ENCODE data around the gene TMEM156.
A peak's percentile ranks its signal among the peaks of the same experiment; 100 is the strongest.

The TMEM156 gene

GRCh38 chr4:38982361-38983095 is 49.7 kb downstream of the TMEM156 start:
- H3K27ac ChIP-seq, result no peak overlapping the region
- no peaks in the 10 kb centered on the region for H3K27me3 ChIP-seq
- no peak for TF ChIP-seq Cebpa-rat (IDR thresholded peaks at IDR 0.05)

DNA sequence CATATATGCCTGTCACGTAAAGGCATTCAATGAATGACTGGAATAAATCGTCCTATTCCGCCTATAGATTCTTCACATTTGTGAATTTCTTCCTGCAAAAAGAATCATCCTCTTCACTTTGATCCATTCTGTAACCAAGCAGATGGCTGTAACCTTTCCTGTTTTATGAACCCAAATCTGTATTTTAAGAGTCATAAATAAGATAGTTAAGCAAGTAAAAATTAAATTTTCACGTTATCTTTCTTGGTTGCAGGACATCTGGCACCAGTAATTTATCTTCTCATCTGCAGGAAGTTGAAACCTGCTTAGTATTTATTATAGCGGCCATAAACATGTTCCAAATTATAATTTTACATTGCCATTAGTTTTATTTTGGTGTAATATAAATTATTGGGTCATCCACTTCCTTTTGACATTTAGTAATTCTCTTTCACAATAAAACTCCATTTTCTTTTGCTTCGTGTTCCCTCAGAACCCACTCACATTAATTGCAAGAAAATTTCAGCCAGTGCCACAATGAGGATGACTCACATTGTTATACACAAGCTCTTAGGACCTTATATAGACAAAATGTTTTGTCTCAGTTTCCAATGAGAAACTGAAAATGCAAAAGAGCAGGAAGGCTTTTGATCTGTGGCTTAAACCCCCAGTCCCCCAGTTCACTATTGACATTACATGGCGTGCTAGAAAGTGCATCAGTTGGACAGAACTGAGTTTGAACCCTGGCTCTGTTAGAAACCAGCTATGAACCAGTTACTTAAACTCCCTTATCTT is 51.1 kb downstream of the TMEM156 start:
- Histone ChIP-seq H3K27me3 (no peaks in the 10 kb centered on the region), H3K9me3 (no peaks in the 10 kb centered on the region), H3K4me1 (peaks cover 25% of the 10 kb centered on the region), H3K36me3 (no peaks in the 10 kb centered on the region), H3K27ac (no peak overlapping the region), H4K20me1 (no peaks in the 10 kb centered on the region), H3K9ac (no peak overlapping the region), H3K4me3 (no peak overlapping the region), H3K4me2 (no peak overlapping the region)
- TF ChIP-seq Cebpa-rat (IDR thresholded peaks at IDR 0.05), result no peak

More at GRCh38 chr4:38982361-38983095, 49.7 kb downstream of the TMEM156 start:
- H3K9ac ChIP-seq, result no peak overlapping the region
- no peak overlapping the region for H3K4me2 ChIP-seq
- no peaks in the 10 kb centered on the region for H4K20me1 ChIP-seq
- H3K9me3 ChIP-seq, result no peaks in the 10 kb centered on the region
- H3K36me3 ChIP-seq, result no peaks in the 10 kb centered on the region
- H3K4me3 ChIP-seq, result no peak overlapping the region
- H3K4me1 ChIP-seq, result peaks cover 39% of the 10 kb centered on the region

DNA sequence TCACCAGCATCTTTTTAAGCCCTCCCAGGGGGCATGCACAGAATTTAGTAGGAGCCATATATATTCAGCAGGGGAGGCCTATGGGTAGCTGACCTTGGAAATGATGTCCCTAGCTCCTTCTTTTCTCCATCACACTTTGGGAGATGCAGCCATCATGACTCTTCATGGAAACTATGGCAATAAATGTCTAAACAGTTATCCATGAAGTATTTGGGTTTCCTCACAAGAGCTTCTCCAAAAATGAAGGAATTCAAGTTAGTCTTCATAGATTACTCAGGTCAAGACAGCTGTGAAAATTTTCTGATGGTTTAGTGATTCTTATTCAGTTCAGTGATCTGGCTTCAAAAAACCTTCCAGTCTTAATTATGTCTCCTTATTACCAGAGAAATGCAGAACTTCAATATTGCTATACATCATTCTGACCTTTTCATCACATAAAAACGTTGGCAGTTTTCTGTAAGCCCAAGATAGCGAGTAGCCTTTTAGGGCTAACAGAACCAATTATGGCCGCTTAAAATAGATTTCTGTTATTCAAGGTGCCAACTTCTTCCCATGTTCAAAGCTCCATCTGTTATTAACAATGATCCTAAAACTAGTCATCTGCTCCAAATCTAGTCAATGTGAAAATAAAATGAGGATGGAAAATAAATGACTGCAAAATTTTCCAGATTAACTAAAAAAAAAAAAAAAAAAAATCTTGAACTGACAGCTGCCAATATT is 52.5 kb downstream of the TMEM156 start:
- H3K4me2 ChIP-seq, result no peak overlapping the region
- no peak overlapping the region for H3K4me3 ChIP-seq
- no peak for TF ChIP-seq Cebpa-rat (IDR thresholded peaks at IDR 0.05)
- no peak overlapping the region for H3K9ac ChIP-seq
- no peaks in the 10 kb centered on the region for H3K27me3 ChIP-seq
- H4K20me1 ChIP-seq, result no peaks in the 10 kb centered on the region
- H3K4me1 ChIP-seq, result peaks cover 11% of the 10 kb centered on the region
- H3K27ac ChIP-seq, result no peak overlapping the region
- H3K9me3 ChIP-seq, result no peaks in the 10 kb centered on the region
- no peaks in the 10 kb centered on the region for H3K36me3 ChIP-seq

GRCh38 chr4:38979081-38979480 is 53.1 kb downstream of the TMEM156 start:
- TF ChIP-seq Cebpa-rat (IDR thresholded peaks at IDR 0.05), result no peak
- Histone ChIP-seq H3K27me3 (no peaks in the 10 kb centered on the region), H3K9me3 (no peaks in the 10 kb centered on the region), H3K4me1 (peaks cover 5% of the 10 kb centered on the region), H3K36me3 (no peaks in the 10 kb centered on the region), H4K20me1 (no peaks in the 10 kb centered on the region), H3K9ac (no peak overlapping the region), H3K4me2 (no peak overlapping the region), H3K4me3 (no peak overlapping the region), H3K27ac (no peak overlapping the region)

DNA sequence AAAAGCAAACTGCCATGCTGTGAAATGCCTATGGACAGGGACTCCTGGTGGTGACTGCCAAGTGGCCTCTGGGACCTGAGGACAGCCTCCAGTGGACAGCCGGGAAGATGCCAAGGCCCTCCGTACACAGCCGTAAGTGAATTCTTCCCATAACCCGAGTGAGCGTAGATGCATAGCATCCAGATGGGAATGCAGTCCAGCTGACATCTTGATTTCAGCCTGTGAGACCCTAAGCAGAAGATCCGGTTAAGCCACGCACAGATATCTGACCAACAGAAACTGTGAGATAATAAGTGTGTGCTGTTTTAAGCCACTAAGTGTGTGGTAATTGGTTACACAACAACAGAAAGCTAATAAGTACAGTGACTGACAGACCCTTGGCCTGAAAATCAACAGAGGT is 55.9 kb downstream of the TMEM156 start:
- H3K36me3 ChIP-seq, result no peaks in the 10 kb centered on the region
- H3K9ac ChIP-seq, result no peak overlapping the region
- no peak overlapping the region for H3K27ac ChIP-seq
- H3K9me3 ChIP-seq, result no peaks in the 10 kb centered on the region
- no peaks in the 10 kb centered on the region for H3K27me3 ChIP-seq
- H3K4me1 ChIP-seq, result no peaks in the 10 kb centered on the region
- H4K20me1 ChIP-seq, result no peaks in the 10 kb centered on the region
- no peak for TF ChIP-seq Cebpa-rat (IDR thresholded peaks at IDR 0.05)
- no peak overlapping the region for H3K4me2 ChIP-seq
- no peak overlapping the region for H3K4me3 ChIP-seq

GRCh38 chr4:38968668-38969067 is 63.5 kb downstream of the TMEM156 start:
- Histone ChIP-seq H3K4me2 (no peak overlapping the region), H3K27ac (no peak overlapping the region), H3K36me3 (no peaks in the 10 kb centered on the region), H3K4me3 (no peak overlapping the region), H4K20me1 (no peaks in the 10 kb centered on the region), H3K9ac (no peak overlapping the region), H3K9me3 (peaks cover 7% of the 10 kb centered on the region; the same call in 1 of the 2 replicates), H3K27me3 (no peaks in the 10 kb centered on the region), H3K4me1 (peaks cover 10% of the 10 kb centered on the region)
- TF ChIP-seq Cebpa-rat (IDR thresholded peaks at IDR 0.05), result no peak

- TF ChIP-seq Cebpa-rat (IDR thresholded peaks at IDR 0.05), result no peak
- Histone ChIP-seq H4K20me1 (no peaks in the 10 kb centered on the region), H3K9ac (no peak overlapping the region), H3K4me2 (no peak overlapping the region), H3K4me3 (no peak overlapping the region), H3K27me3 (no peaks in the 10 kb centered on the region), H3K9me3 (peaks cover 7% of the 10 kb centered on the region; the same call in 1 of the 2 replicates), H3K27ac (no peak overlapping the region), H3K4me1 (peaks cover 10% of the 10 kb centered on the region), H3K36me3 (no peaks in the 10 kb centered on the region)
Observed at GRCh38 chr4:38967260-38968095, 64.7 kb downstream of the TMEM156 start.

- H3K36me3 ChIP-seq, result no peaks in the 10 kb centered on the region
- H3K4me2 ChIP-seq, result peak overlapping the region; percentile 20
- no peak for TF ChIP-seq Cebpa-rat (IDR thresholded peaks at IDR 0.05)
- H3K9me3 ChIP-seq, result peaks cover 12% of the 10 kb centered on the region
- no peaks in the 10 kb centered on the region for H4K20me1 ChIP-seq
- H3K4me3 ChIP-seq, result no peak overlapping the region
- peaks cover 10% of the 10 kb centered on the region for H3K4me1 ChIP-seq
- no peaks in the 10 kb centered on the region for H3K27me3 ChIP-seq
- H3K9ac ChIP-seq, result no peak overlapping the region
- no peak overlapping the region for H3K27ac ChIP-seq
Observed at GRCh38 chr4:38965866-38966265, 66.3 kb downstream of the TMEM156 start.

Measured in BLaER1 (cell line).